HG03025 (cell line): ENCODE data around the gene SVEP1.
"Not testable (repeated sequence)": the region's sequence is repeated elsewhere in the genome, so short reads cannot be mapped to it uniquely, and the experiment has no call there.

Source experiments
- ATAC-seq: cut with Tn5 transposase; IDR thresholded peaks from one replicate; pipeline ENCODE4 v1.9.1; 2021; ENCODE audit warnings: mild to moderate bottlenecking, moderate library complexity; ENCODE audit not compliant: unreplicated experiment, low FRiP score

Gene SVEP1

DNA sequence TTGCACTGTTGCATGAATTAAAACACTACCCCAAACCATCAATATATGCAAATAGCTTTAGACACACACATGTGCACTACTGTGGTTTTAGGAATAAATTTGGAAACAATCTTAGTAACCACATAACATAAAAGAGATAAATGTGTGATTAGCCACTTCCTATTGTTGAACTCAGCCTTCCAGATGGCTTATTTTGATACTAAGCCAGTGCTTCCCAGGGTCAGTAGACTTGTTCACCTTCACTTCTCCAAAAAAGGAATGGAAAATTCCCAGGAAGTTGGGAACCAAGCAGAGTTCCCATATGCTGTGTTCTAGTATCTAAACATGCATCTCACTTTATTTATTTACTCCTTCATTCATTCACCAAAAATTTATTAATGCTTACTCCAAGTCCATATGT lies 47.8 kb downstream of the SVEP1 start:
- ATAC-seq, result no peak

DNA sequence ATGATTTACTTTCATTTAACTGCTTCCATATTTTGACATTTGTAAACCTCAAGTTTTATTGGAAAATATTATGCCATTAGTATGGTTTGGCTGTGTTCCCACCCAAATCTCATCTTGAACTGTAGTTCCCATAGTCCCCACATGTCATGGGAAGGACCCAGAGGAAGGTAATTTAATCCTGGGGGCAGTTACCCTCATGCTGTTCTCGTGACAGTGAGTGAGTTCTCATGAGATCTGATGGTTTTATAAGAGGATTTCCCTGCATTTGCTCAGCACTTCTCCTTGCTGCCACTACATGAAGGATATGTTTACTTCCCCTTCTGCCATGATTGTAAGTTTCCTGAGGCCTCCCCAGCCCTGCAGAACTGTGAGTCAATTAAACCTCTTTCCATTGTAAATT lies 48.3 kb downstream of the SVEP1 start:
- ATAC-seq, result not testable (repeated sequence)

DNA sequence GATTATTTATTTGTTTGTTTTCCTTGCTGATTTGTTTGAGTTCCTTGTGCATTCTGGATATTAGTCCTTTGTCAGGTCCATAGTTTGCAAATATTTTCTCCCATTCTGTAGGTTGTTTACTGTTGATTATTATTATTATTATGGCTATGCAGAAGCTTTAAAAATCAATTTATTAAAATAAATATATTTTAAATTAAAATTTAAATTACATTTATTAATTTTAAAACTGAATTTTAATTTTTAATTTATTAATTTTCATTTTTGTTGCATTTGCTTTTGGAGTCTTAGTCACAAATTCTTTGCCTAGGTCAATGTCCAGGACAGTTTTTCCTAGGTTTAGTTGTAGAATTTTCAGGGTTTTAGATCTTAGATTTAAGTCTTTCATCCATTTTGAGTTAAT lies 50.9 kb downstream of the SVEP1 start:
- no peak for ATAC-seq

DNA sequence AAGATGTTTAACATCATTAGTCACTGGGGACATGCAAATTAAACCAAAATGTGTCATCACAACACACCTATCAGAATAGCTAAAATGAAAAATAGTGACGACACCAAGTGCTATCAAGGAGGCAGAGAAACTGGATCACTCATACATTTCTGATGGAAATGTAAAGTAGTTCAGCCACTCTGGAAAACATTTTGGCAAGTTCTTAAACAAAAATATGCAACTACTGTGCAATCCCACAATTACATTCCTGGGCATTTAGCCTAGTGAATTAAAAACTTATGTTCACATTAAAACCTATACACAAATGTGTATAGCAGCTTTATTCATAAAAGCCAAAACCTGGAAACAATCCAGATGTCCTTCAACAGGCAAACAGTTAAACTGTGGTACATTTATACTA lies 53.1 kb downstream of the SVEP1 start:
- ATAC-seq, result no peak

DNA sequence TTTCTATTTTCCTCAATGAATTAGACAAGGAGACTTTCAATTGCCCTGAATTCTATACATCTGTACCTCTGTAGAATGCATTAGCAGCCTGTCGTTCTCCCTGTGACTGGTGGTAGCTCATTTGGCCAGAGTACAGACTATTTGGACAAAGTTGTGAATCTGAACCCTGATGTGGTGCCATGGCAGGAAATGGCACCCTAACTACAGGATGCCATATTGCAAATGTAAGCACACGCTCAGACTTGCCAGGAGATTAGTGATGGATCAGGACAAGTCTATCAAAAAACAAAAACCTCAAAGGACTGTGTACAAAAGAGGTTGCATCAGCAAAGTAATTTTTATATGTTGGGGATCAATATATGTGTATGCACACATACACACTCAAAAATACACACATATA lies 58.3 kb downstream of the SVEP1 start:
- no peak for ATAC-seq

DNA sequence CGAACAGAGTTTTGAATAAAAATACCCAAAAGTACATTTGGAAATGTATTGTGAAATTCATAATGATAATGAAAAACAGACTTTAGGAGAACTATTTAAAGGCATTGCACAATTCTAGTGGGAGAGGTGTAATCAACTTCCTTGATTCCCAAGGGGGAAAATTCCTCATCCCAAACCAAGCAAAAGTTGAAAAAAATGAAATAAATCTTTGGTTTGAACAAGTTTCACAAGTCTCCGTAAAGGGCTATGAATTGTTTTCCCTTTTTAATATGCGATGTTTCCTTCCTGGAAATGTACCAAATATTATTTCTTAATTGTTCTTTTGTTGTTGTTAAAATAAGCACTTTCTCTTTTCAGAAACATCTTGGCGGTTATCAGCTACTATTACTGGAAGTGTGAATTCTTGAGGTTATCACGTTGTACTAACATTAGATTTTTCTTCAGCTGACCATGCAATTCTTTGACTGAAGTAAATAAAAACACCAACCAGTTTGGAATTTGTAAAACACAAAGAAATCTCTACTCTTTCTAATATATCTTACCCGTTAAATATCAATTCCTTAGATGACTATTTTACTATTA lies 59.3 kb downstream of the SVEP1 start:
- ATAC-seq, result no peak

DNA sequence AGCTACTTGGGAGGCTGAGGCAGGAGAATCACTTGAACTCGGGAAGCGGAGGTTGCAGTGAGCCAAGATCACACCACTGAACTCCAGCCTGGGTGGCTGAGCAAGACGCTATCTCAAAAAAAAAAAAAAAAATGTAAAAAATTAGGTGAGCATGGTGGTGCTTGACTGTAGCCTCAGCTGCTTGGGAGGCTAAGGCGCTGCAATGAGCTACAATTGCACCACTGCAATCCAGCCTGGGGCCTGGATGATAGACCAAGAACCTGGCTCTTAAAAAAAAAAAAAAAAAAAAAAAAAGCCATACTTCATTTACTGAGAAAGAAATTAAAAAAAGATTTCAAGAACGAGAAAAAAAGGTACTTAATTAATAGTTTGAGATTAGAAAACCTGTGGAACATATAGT lies 62.1 kb downstream of the SVEP1 start:
- ATAC-seq, result no peak

DNA sequence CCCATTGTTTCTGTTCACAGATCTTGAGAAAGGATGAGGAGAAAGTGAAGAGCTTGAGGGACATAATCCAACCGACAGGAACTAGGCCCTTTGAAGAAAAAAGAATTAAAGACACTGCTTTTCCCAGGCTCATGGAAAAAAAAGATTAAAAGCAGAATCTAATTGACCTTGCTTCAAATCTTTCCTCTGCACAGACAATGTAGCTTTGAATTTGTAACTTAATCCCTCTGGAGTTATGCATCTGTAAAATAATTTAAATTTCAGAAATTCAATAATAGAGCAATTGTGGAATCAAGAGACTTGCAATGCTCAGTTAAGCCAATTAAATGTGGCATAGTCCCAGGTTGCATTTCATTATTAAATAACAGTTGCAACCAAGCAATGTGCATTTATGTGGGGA lies 64.6 kb downstream of the SVEP1 start:
- ATAC-seq, result no peak

DNA sequence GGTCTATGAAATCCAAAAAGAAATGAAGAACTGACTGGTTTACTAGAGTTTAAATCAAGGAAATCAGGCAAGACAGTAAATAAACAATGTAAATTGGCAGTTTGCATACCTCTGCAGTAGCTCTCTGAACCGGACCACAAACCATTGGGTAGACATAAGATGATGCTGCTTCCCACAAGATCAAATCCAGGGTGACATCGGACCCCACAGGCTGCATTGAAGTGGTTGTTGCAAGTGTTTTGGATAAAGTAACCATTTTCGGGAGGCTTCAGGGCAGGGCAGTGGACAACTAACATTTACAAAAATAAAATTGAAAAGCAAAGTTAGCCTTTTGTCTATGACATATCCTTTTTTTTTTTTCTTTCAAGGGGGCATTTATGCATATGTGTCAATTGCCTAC lies 66.7 kb downstream of the SVEP1 start:
- ATAC-seq, result no peak

DNA sequence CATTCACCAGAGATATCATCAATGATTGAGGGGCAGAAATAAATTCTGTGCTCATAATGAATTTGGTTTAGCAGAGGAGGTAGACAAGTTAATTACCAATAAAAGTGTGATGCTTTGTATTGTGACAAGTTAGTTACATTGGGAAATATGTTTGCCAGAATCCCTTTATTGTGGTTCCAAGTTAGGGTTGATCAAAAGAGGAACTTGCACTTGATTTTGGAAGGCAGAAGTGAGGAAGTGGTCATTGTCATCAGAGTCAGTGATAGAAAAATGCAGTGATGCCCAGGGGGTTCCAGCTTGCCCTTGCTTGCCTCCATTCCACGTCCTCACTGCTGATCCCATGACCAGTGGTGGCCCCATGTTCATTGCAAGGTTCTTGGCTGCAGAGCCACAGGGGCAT lies 69.7 kb downstream of the SVEP1 start:
- ATAC-seq, result no peak

DNA sequence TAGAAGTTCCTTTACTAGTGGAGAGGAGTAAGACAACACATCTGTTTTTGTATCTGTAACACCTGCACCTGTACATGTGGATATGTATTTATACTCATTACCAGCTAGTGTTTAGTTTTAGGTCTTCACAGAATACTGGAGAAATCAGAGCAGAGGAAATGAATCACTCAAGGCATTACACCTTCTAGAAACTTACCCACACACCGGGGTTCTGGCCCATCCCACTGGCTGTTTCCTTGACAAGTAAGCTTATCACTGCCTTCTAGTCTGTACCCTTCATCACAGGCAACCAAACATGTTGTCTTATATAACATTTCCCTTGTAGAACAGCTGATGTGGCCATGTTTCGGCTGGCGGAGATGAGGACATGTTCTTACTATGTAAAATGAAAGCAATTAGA lies 76.7 kb downstream of the SVEP1 start:
- no peak for ATAC-seq

DNA sequence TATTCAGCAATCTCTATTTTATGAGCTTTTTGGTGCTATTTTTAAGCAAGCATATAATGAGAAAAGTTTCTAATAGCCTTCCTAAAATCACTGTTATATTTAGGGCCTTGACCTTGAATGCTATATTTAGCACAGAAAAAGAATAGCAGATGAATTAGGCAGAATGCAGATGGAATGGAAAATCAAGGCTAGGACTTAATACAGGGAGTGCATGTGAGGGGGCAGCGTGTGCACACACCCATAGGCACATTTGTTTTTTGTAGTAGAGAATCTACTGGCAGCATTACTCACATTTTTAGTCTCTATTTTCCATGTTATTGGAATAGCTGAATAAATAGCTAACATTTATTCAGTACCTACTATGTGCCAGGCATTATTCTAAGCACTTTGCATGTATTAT lies 79.9 kb downstream of the SVEP1 start:
- ATAC-seq, result no peak

DNA sequence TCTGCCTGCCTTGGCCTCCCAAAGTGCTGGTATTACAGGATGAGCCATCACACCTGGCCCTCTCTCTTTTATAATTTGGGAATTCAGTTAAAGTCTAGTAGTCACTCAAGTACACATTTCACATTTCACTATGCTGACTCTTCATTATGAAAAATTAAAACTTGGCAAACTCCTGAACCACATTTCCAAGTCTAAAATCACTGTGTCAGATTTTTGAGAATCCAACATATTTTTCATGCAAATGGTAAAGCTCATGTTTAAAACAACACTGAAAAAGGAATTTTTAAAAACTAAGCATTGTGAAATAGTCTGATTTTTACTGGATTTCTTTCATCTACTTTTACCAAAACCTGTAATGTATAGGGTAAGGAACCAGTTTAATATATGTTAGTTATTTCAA lies 92.3 kb downstream of the SVEP1 start:
- ATAC-seq, result no peak

DNA sequence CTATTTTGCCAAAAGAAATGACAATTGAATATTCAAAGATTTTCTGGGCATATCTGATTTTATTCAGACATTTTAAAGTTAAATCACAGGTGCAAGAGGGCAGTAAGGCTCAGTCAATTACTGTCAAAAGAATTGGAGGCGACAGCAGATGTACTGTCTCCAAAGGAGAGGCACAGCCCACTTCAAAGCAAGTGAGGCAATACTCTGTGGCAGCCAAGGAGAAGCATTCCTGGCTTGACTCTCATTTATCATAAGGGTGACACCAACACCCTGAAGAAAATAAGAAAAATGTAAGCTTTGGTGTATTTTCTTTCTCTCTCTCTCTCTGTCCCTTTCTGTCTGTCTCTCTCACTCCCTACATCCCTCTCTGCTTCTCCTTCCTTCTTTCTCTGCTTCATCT lies 93.3 kb downstream of the SVEP1 start:
- ATAC-seq, result no peak

DNA sequence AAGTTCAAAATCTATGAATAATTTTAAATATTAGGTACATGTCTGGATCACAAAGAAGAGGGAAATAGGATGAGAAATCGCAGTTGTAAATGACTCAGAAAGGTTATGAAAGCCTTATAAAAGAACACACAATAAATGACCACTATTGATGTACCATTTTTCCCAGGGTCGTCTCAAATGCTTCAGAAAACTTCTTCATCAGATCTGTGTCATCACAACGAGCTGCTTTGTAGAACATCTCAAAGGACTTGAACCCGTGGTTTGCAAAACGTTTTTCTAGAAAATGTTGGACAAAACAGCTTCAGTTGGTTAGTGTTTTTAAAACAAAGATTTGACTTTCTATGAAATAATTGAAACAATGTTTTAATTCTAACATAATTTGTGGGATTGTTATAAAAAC lies 100.1 kb downstream of the SVEP1 start:
- ATAC-seq, result no peak

DNA sequence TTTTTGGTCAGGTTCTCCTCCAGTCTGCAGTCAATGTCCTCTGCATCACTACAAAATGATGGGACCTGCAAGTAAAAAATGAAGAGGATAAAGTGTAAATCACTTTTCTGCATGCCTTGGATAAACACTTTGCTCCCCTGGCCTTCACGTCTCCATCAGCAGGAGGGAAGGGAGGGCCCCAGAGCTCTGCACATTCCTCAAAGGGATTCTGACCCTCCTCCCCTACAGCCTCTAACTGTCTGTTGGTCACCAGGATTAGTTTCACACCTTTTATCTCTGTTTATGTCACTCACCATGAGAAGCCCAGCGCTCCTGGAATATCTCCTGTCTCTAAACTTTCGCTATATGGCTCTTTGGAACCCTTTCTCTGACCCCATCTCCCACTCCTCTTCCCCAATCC lies 103.3 kb downstream of the SVEP1 start:
- no peak for ATAC-seq

DNA sequence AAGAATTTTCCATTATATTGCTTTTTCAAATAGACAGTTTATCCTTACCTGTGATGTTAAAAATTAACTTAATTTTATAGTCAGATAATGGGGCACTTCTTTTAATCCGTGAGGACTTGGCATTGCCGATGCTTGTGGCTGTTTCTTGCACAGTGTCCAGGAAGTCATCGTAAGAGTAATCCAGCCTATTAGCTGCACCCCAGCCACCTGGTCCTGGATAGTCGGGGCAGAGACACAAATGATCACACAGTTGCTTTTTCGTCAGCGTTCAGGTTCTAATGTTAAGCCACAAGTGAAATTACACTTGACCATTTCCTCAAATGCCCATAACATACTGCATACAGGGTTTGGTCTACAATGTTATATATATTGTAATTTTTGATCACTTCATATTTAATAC lies 107.4 kb downstream of the SVEP1 start:
- no peak for ATAC-seq

DNA sequence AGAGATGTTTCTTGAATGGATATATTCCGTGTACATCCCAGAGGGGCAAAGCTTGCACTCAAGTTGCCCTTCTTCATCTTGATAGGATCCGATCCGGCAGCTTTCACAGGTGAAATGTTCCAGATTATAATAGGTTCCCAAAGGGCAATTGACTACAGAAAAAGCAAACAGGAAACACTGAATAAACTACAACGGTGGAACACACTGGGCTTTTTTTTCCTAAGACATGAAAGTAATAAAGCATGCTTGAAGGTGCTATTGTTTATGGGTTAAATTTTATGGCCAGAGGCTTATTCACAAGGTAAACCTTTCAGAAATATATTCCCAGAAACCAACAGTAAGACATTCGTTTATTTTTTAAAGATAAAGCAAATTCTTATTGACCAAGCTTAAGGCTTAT lies 110.6 kb downstream of the SVEP1 start:
- no peak for ATAC-seq

DNA sequence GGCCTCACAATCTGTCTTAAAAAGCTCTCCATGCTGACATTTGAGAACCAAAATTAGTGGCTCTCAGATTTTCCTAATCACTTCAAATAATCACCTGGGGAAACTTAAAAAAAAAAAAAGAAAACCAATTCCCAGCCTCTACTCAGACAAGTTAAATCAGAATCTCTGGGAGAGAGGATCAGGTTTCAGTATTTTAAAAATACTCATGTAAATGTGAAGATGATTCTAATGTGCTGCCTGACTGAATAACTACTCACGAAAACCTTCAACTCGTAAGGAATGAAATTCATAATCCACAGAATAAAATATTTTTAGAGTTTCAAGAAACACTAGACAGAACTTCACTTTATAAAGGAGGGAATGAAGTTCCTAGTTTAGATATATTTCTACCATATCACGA lies 114.4 kb downstream of the SVEP1 start:
- ATAC-seq, result no peak

DNA sequence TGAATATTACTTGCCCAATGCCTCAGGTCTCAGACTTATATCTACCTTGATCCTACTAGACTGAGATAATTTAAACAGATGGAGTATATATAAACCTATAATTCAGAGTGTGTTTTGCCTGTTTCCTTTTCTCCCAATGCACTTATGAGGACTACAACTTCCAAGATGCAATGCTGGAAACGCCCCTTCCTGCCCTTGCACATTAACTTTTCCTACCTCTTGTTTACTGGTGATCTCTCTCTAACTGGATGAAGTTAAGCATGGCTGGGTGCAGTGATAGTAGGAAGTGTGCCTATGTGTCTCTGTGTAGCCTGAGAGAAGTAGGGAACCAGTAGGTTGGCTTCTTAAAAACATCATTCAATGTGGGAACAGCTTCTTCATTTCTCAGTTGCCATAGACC lies 115.2 kb downstream of the SVEP1 start:
- ATAC-seq, result no peak

DNA sequence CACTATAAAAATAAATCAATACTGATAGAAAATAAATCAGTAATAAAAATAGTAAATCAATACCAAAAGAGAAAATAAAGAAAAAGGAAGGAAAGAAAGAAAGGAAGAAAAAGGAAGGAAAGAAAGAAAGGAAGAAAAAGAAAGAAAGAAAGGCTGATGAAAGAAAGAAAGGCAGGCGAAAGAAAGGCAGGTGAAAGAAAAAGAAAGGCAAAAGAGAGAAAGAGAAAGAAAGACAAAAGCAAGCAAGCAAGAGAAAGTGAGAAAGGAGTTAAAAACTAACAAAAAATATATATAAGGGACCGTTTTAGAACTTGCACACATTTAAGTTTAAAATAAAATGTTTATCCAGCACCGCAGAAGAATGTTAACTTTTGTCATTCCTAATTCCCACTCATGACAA lies 116.0 kb downstream of the SVEP1 start:
- no peak for ATAC-seq

DNA sequence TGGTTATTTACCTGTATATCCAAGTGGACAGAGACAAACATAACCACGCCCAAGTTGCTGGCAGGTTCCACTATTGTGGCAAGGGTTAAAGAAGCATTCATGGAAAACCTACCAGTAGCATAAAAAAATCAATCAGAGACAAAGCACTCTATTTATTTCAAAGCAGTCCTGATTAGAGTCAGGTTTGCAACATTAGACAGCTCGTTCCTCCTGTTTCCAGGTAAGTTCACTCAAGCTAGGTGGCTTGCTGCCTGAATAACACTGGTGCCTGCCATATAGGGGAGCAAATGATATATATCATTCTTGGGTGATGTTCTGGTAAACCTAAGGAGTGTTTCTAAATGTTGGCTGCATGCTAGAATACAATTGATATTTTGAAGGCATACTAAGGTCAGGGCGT lies 122.3 kb downstream of the SVEP1 start:
- no peak for ATAC-seq

DNA sequence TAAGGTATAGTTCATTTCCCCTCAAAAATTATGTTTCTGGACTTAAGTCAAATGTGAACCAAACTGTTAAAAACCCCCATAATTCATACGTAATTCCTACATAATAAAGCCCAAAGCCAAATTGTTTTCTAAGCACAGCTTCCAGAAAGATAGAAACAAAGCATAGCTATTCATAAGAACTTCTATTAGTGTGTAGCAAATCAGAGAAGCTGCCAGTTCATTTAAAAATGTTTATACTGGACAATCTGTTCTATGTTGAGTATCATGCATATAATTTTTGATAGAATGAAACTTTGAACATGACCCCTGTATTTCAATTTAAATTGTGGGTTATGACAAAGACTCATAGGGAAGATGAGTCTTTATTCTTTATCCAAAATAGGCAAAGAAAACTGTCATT lies 122.9 kb downstream of the SVEP1 start:
- no peak for ATAC-seq
